GM21515 (cell line): ENCODE data around the gene SDCCAG8.

Experiments
- ATAC-seq: cut with Tn5 transposase; IDR thresholded peaks from one replicate; pipeline ENCODE4 v1.9.1; 2021; ENCODE audit not compliant: unreplicated experiment

SDCCAG8 gene

GRCh38 chr1:243499248-243499647 is 243.4 kb downstream of the SDCCAG8 start:
- no peak for ATAC-seq

DNA sequence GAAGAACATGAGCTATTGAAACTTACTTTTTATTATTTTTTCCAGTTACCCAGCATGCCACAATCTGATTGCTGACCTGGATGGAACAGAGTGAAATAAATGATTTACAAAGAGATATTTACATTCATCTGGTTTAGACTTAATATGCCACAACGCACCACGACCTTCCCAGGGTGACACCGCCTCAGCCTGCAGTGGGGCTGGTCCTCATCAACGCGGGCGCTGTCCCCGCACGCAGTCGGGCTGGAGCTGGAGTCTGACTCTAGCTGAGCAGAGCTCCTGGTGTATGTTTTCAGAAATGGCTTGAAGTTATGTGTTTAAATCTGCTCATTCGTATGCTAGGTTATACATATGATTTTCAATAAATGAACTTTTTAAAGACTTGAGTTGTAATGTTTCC is 243.9 kb downstream of the SDCCAG8 start:
- ATAC-seq, result no peak

DNA sequence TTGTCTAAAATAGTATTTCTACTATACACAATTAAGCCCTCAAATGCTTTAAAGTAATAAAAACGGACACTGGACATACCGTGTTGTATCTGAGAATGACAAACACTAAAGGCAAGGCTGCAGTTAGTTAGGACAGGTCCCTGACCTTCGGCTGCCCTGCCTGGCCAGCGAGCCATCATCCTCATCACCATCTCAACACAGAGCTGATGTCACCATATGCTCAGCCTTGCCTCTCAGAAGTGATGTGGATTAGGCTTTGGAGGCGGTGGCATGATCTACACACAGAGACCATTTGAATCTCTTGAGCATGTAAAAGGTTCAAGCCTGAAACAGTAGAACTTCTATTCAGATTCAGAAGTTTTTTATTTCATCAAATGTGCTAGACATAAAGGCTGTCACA is 244.7 kb downstream of the SDCCAG8 start:
- no peak for ATAC-seq

DNA sequence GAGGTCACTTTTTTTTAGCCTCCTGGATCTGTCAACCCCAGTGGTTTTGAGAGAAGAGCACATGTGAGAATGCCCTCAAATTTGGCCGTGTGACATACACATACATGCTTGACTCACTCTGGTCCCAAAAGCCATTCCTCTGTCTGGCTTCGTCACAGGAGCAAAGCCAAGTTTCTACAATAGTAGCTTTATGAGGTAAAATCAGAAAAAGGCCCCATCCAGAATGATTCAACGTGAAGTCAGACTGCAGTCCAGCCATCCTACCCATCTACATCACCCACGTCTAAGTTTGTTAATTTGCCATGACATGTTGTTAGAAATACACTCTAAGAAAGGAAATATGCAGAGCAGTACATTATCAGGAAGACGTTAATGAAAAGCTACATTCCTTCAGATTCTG is 245.2 kb downstream of the SDCCAG8 start:
- ATAC-seq, result no peak

DNA sequence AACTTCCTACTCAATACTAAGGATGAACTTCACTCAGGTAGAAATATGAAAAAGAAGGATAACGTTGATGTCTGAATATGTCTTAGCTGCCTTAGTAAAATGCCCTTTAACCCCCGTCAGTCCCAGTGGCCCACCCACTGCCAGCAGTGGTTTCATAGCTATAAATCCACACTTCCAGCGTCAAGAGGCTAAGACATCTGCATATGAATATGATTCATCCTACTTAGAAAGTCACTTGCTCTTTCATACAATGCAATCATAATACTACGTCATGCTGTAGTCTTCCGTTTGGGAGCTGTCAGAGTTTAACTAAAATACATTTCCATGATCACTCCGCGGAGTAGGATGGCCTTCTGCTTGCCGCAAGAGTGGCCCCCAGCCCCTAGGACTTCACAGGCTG is 247.3 kb downstream of the SDCCAG8 start:
- no peak for ATAC-seq

DNA sequence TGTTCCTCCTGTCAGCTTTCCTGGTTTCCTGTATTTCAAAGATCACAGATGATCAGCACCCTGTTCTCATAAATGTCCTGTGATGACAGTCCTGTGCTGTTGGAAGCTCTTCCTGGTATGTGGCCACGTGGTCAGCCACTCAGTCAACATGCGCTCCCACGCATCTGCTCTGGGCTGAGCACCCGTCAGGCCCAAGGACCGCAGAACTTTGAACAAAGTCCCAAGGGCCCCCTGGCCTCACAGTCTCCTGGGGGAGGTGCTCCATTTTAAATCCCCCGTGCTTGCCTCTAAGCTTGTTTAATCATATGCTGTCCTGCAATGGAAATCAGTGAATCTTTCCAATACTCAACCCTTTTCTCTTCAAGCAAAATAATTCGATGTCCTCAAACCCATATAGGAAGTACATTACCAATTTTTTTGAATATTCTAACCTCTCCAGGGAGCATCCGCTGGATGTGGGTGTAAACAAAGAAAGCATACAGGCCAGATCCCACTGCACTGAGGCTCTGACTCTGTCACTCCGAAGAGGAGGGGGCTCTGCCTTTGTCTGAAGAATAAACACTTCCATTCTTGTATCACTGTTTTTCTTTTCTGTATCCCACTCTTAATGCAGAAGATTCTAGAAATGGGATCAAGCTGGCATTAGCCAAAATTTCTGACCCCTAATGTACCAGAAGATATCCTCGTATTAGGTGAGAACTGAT is 250.3 kb downstream of the SDCCAG8 start:
- peak; percentile 54 for ATAC-seq

GRCh38 chr1:243507001-243507671 is 251.3 kb downstream of the SDCCAG8 start:
- ATAC-seq, result no peak

- ATAC-seq, result peak; percentile 4
Measured at GRCh38 chr1:243507672-243508302, 251.9 kb downstream of the SDCCAG8 start.

GRCh38 chr1:243508303-243508713 is 252.5 kb downstream of the SDCCAG8 start:
- peak; percentile 66 for ATAC-seq

GRCh38 chr1:243508943-243509342 is 253.1 kb downstream of the SDCCAG8 start:
- ATAC-seq, result no peak

GRCh38 chr1:243510928-243511327 is 255.1 kb downstream of the SDCCAG8 start:
- no peak for ATAC-seq

- peak; percentile 77 for ATAC-seq
Measured at GRCh38 chr1:243513726-243514491, 258.1 kb downstream of the SDCCAG8 start.

DNA sequence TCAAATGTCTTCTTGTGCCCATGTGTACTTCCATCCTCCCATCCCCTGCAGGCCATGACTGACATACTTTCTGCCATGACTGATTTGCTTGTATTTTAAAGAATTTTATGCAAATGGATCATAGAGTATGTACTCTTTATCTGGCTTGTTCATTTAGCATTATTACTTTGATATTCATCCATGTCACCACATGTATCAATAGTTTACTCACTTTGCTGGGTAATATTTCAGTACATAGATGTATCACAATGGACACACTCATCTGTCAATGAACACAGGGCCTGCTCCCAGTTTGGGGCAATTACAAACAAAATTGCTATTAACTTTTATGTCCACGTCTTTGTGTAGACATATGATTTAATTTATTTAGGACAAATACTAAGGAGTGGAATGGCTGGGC is 259.1 kb downstream of the SDCCAG8 start:
- ATAC-seq, result no peak

DNA sequence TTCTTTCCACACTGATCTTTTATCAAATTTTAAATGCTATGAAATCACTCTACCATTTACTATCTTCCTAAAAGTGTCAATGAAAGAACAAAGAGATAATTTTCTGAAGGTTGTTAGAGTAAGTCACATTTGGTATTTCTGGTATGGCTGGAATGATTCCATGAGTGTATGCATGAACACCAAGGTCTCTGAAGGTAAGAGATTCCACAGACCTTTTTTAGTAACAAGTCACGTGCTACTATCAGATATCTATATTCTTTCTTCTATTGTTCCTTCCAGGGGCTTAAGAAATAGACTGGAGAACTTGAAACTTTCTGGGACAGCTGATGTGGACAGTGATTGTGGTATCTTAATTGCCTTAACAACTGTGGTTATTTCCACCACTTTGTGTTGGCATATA is 265.0 kb downstream of the SDCCAG8 start:
- ATAC-seq, result no peak

DNA sequence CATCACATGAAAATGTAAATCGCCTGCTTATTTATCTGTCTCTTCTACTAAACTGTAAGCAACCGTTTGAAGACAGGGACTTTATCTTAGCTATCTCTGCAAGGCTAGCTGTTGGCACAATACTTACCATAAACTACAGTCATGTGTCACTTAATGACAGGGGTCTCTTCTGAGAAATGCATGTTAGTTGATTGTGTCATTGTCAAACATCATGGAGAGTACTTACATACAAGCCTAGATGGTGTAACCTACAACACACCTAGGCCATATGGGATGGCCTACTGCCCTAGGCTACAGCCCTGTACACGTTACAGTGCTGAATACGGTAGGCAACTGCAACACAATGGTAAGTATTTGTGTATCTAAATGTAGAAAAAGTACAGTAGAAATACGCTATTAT is 267.9 kb downstream of the SDCCAG8 start:
- ATAC-seq, result no peak

DNA sequence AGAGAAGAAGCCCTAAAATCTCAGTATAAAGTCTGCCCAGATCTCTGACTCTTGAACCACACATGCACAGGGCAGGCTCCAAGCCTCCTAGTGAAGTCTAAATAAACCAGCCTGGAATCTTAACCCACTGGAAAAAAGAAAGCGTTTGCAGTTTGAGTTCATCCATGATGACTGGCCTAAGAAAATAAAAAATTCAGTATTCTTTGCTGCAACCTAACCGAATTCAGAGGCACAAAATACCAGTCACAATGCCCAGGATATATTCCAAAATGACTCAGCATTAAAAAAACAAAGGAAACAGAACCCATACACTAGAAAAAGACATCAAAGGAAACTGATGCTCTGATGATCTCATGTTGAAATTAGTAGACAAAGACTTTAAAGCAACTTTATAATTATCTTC is 269.2 kb downstream of the SDCCAG8 start:
- no peak for ATAC-seq

DNA sequence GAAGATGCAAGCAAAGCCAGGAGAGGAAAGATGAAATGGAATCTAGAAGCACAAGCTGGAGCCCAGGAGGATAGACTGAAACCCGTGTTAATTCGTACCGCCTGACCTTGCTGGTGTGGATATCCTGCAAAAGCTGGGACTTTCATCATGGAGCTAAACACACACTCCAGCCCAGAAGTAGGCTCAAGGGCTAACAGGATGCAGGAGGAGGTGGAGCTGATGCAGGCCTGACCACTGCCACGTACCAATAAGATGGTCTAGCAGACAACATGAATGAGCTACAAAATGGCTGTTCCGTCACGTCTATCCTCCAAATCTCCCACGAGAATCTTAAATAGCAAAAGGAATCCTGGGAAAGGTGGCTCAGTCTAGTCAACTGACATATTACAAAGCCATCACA is 270.3 kb downstream of the SDCCAG8 start:
- no peak for ATAC-seq

- ATAC-seq, result no peak
Measured at GRCh38 chr1:243528459-243529121, 272.7 kb downstream of the SDCCAG8 start.

- no peak for ATAC-seq
Measured at GRCh38 chr1:243529512-243529911, 273.7 kb downstream of the SDCCAG8 start.

DNA sequence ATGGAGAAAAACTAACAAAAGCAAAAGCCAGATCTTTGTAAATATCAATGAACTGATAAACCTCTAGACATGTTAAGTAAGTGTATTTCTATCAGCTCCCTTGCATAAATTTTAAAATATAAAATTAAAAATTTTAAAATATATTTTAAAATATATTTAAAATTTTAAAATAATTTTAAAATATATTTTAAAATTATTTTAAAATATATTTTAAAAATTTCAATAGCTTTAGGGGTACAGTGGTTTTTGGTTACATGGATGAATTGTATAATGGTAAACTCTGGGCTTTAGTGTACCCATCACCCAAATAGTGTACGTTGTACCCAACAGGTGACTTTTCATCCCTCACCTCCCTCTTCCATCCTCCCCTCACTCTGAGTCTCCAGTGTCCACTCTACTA is 279.2 kb downstream of the SDCCAG8 start:
- no peak for ATAC-seq

GRCh38 chr1:243539636-243540035 is 283.8 kb downstream of the SDCCAG8 start:
- ATAC-seq, result no peak
